Measurements from ENCODE around the gene TMPRSS11A.

Gene TMPRSS11A

GRCh38 chr4:67911141-67911540, 52.2 kb downstream of the TMPRSS11A start:
- in situ Hi-C loops (cut with MboI; ENCODE audit: low sequenced_read_pairs, unreplicated experiment), result loop anchor here (25.0 kb wide), 1 partner anchor 374 kb away; the partner anchor contains the start of gene CENPC
- no peak for DNase-seq (ENCODE audit: low spot score)
- TF ChIP-seq CTCF (IDR thresholded peaks at IDR 0.05; ENCODE audit: borderline replicate concordance, control extremely low read depth, extremely low read depth, insufficient read depth, missing control alignments), result no peak

GRCh38 chr4:67910585-67910905, 52.7 kb downstream of the TMPRSS11A start:
- no peak for TF ChIP-seq CTCF (IDR thresholded peaks at IDR 0.05; ENCODE audit: borderline replicate concordance, control extremely low read depth, extremely low read depth, insufficient read depth, missing control alignments)
- in situ Hi-C loops (cut with MboI; ENCODE audit: low sequenced_read_pairs, unreplicated experiment), result loop anchor here (25.0 kb wide), 1 partner anchor 373 kb away; the partner anchor contains the start of gene CENPC
- DNase-seq (ENCODE audit: low spot score), result no peak

GRCh38 chr4:67909905-67910584, 53.2 kb downstream of the TMPRSS11A start:
- TF ChIP-seq CTCF (IDR thresholded peaks at IDR 0.05; ENCODE audit: borderline replicate concordance, control extremely low read depth, extremely low read depth, insufficient read depth, missing control alignments), result peak; percentile 22
- no peak for DNase-seq (ENCODE audit: low spot score)
- in situ Hi-C loops (cut with MboI; ENCODE audit: low sequenced_read_pairs, unreplicated experiment), result loop anchor here (25.0 kb wide), 1 partner anchor 373 kb away; the partner anchor contains the start of gene CENPC

- in situ Hi-C loops (cut with MboI; ENCODE audit: low sequenced_read_pairs, unreplicated experiment), result loop anchor here (25.0 kb wide), 1 partner anchor 370 kb away; the partner anchor contains the start of gene CENPC
- no peak for DNase-seq (ENCODE audit: low spot score)
- no peak for TF ChIP-seq CTCF (IDR thresholded peaks at IDR 0.05; ENCODE audit: borderline replicate concordance, control extremely low read depth, extremely low read depth, insufficient read depth, missing control alignments)
These were observed 55.6 kb downstream of the TMPRSS11A start for GRCh38 chr4:67907650-67908049.

- in situ Hi-C loops (cut with MboI; ENCODE audit: low sequenced_read_pairs, unreplicated experiment), result no loop called here
- no peak for TF ChIP-seq CTCF (IDR thresholded peaks at IDR 0.05; ENCODE audit: borderline replicate concordance, control extremely low read depth, extremely low read depth, insufficient read depth, missing control alignments)
- no peak for DNase-seq (ENCODE audit: low spot score)
These were observed 64.2 kb downstream of the TMPRSS11A start for GRCh38 chr4:67899096-67899495.

GRCh38 chr4:67897686-67898085, 65.6 kb downstream of the TMPRSS11A start:
- in situ Hi-C loops (cut with MboI; ENCODE audit: low sequenced_read_pairs, unreplicated experiment), result no loop called here
- no peak for TF ChIP-seq CTCF (IDR thresholded peaks at IDR 0.05; ENCODE audit: borderline replicate concordance, control extremely low read depth, extremely low read depth, insufficient read depth, missing control alignments)
- no peak for DNase-seq (ENCODE audit: low spot score)
